PC-3 (cell line): ENCODE results near the gene CUTC. TPM values are rescaled to one million over a fixed set of nuclear protein-coding genes. Genes with fewer than 3 reads are reported as not detected.

ENCODE experiments used
- ATAC-seq: fragments of 200-7000 bp; cut with Tn5 transposase; 2 replicates; pipeline ENCODE4 v1.9.1; 2020; ENCODE audit warnings: mild to moderate bottlenecking, moderate library complexity
- BruUV-seq: library from RNA; stranded (reverse); fragments of 400-500 nt; replicated peaks from 2 replicates; lab custom pipeline; 2021; lab: Mats Ljungman, UMichigan
- CTCF ChIA-PET: fragments of 300-600 bp; sonication (Branson Sonifier 250); formaldehyde crosslinking; loops from one replicate; lab custom pipeline; 2022; ENCODE audit warnings: antibody characterized with exemption; lab: Charles Lee
- POLR2A ChIA-PET: fragments of 300-600 bp; sonication (Branson Sonifier 250); formaldehyde crosslinking; loops from one replicate; lab custom pipeline; 2022; ENCODE audit warnings: antibody characterized with exemption; ENCODE audit not compliant: unreplicated experiment; lab: Charles Lee
- DNase-seq: peaks from one replicate; pipeline ENCODE4 v3.0.0-alpha.2; 2015
- H2AFZ ChIP-seq: fragments of 300-600 bp; sonication (generic); 2 replicates; pipeline ENCODE4 v1.6.0; 2016; ENCODE audit warnings: antibody characterized with exemption, low read length
- H3F3A ChIP-seq: fragments of 300-600 bp; sonication (generic); one replicate; pipeline ENCODE4 v1.6.0; 2017; ENCODE audit warnings: antibody characterized with exemption, low read length, control low read depth, mild to moderate bottlenecking; ENCODE audit not compliant: unreplicated experiment
- H3K27ac ChIP-seq: fragments of 300-600 bp; sonication (generic); 2 replicates; pipeline ENCODE4 v1.5.1; 2016; ENCODE audit warnings: mild to moderate bottlenecking, low read length
- H3K27me3 ChIP-seq: fragments of 300-600 bp; sonication (generic); 2 replicates; pipeline ENCODE4 v1.6.1; 2016; ENCODE audit warnings: low read length, mixed read lengths
- H3K36me3 ChIP-seq: fragments of 300-600 bp; sonication (generic); 2 replicates; pipeline ENCODE4 v1.6.1; 2016; ENCODE audit warnings: low read depth, mixed run types, low read length, mixed read lengths
- H3K4me1 ChIP-seq: fragments of 300-600 bp; sonication (generic); 2 replicates; pipeline ENCODE4 v1.5.1; 2016; ENCODE audit warnings: low read length; ENCODE audit not compliant: insufficient read depth
- H3K4me2 ChIP-seq: fragments of 300-600 bp; sonication (generic); 2 replicates; pipeline ENCODE4 v1.6.0; 2016; ENCODE audit warnings: low read length
- H3K4me3 ChIP-seq: fragments of 300-600 bp; sonication (generic); 2 replicates; pipeline ENCODE4 v1.5.1; 2016; ENCODE audit warnings: mild to moderate bottlenecking, low read length, mixed read lengths
- H3K79me2 ChIP-seq: fragments of 300-600 bp; sonication (generic); 2 replicates; pipeline ENCODE4 v1.6.1; 2017; ENCODE audit warnings: low read length, mixed read lengths
- H3K9ac ChIP-seq: fragments of 300-600 bp; sonication (generic); 2 replicates; pipeline ENCODE4 v1.6.0; 2016; ENCODE audit warnings: mild to moderate bottlenecking, low read length
- H3K9me2 ChIP-seq: fragments of 300-600 bp; sonication (generic); replicated peaks from 2 replicates; pipeline ENCODE4 v1.6.1; 2016; ENCODE audit warnings: mixed run types, low read length, mixed read lengths
- H3K9me3 ChIP-seq: fragments of 300-600 bp; sonication (generic); 2 replicates; pipeline ENCODE4 v1.6.1; 2016; ENCODE audit warnings: low read length, mixed read lengths
- H4K20me1 ChIP-seq: fragments of 300-600 bp; sonication (generic); 2 replicates; pipeline ENCODE4 v1.6.1; 2016; ENCODE audit warnings: low read length, mixed read lengths
- EZH2 ChIP-seq: fragments of 300-600 bp; sonication (generic); IDR thresholded peaks from one replicate; pipeline ENCODE4 v1.6.1; 2017; ENCODE audit warnings: antibody characterized with exemption, mild to moderate bottlenecking, low read length; ENCODE audit not compliant: unreplicated experiment
- EZH2phosphoT487 ChIP-seq: fragments of 300-600 bp; sonication (generic); IDR thresholded peaks from 2 replicates; pipeline ENCODE4 v1.6.1; 2018; ENCODE audit warnings: mild to moderate bottlenecking, antibody characterized with exemption, low read length, borderline replicate concordance
- intact Hi-C: fragments of 100-400 bp; cut with micrococcal nuclease; formaldehyde crosslinking; loops from 2 replicates; pipeline ENCODE4 v1.9.0; 2023
- total RNA-seq: library from RNA; depleted of rRNA; stranded (reverse); fragments of >200 nt; gene quantifications from 2 replicates; pipeline ENCODE4 v1.2.3, GENCODE V29; 2014
- TF ChIP-seq, protein P1 (sequence below): fragments of 300-600 bp; sonication (generic); conservative IDR thresholded peaks from 2 replicates; pipeline ENCODE4 v1.5.1; 2017; ENCODE audit warnings: antibody characterized with exemption, low read depth, mild to moderate bottlenecking, low read length

CUTC gene
- total RNA-seq, 1 experiment from 2014 or later = 10.2 TPM

DNA sequence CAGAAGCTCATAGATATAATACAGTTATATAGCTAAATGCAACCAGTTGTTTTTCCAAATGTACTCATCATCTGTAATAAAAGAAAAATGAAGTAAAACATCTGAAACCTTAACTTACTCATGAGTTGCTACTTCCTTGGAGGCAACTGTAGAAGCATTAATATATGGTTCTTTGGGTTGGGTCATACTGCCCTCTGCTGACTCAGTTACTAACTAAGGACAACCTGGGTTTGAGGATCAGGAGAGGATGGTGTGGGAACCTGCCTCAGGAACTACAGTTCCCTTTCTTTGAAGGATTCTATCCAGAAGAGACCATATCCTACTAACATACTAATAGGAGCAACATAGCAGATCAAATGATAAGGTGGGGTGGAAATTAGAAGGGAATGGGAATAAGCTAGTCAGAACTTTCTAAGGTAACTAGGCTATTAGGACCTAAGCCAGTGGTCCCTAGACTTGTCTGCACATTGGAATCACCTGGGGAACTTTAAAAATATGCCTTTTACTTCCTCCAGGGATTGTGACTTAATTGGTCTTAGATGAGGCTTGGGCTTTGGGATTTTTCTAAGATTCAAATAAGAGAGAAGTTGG lies 20.8 kb upstream of the CUTC start:
- no peak overlapping the region for H3K4me2 ChIP-seq
- H3F3A ChIP-seq = no peaks in the 10 kb centered on the region
- H4K20me1 ChIP-seq = no peaks in the 10 kb centered on the region
- no peak overlapping the region for H3K4me3 ChIP-seq
- ATAC-seq (peak; percentile 92), DNase-seq (peak; percentile 66)
- H2AFZ ChIP-seq = no peak overlapping the region
- no peaks in the 10 kb centered on the region for H3K4me1 ChIP-seq
- BruUV-seq = no TSS peak
- peaks cover 11% of the 10 kb centered on the region; the same call in 1 of the 2 replicates for H3K36me3 ChIP-seq
- H3K9ac ChIP-seq = no peak overlapping the region
- H3K79me2 ChIP-seq = no peaks in the 10 kb centered on the region
- H3K9me3 ChIP-seq = no peaks in the 10 kb centered on the region
- ChIA-PET POLR2A (no interaction called here), CTCF (interaction anchor here (0.6 kb wide), 1 partner anchor 80 kb away, joined by 3 read pairs; no protein-coding TSS in a partner anchor)
- TF ChIP-seq, protein P1, sequence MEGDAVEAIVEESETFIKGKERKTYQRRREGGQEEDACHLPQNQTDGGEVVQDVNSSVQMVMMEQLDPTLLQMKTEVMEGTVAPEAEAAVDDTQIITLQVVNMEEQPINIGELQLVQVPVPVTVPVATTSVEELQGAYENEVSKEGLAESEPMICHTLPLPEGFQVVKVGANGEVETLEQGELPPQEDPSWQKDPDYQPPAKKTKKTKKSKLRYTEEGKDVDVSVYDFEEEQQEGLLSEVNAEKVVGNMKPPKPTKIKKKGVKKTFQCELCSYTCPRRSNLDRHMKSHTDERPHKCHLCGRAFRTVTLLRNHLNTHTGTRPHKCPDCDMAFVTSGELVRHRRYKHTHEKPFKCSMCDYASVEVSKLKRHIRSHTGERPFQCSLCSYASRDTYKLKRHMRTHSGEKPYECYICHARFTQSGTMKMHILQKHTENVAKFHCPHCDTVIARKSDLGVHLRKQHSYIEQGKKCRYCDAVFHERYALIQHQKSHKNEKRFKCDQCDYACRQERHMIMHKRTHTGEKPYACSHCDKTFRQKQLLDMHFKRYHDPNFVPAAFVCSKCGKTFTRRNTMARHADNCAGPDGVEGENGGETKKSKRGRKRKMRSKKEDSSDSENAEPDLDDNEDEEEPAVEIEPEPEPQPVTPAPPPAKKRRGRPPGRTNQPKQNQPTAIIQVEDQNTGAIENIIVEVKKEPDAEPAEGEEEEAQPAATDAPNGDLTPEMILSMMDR = peak; percentile 70
- no peak for TF ChIP-seq EZH2
- no peaks in the 10 kb centered on the region for H3K27me3 ChIP-seq
- H3K27ac ChIP-seq = no peak overlapping the region
- intact Hi-C loops = loop anchor here (1.0 kb wide), 1 partner anchor 81 kb away; no protein-coding TSS in a partner anchor
- no peaks in the 10 kb centered on the region for H3K9me2 ChIP-seq

DNA sequence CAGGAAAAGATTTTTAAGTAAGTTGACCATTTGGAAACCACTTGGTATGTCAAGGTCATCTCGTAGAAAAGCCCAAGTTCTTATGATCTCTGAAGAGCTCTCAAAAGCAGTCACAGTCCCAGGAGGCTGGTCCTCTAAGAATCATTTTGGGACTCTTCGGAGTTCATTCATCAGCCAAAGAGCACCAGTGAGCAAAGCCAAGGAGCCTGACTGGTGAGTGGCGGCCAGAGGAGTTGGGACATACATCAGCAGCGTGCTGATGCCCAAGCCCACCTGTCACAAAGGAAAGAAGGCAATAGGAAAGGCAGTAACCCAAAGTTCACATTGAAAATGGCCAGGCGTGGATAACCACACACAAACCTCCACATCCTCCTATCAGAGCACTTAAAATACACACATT lies 17.6 kb upstream of the CUTC start:
- no peaks in the 10 kb centered on the region for H4K20me1 ChIP-seq
- no peak overlapping the region for H3K4me2 ChIP-seq
- H3K27me3 ChIP-seq = no peaks in the 10 kb centered on the region
- ATAC-seq (no peak), DNase-seq (no peak)
- H2AFZ ChIP-seq = no peak overlapping the region
- H3K9me3 ChIP-seq = no peaks in the 10 kb centered on the region
- no peak for TF ChIP-seq EZH2phosphoT487
- TF ChIP-seq, protein P1 = no peak
- no peak overlapping the region for H3K27ac ChIP-seq
- H3K36me3 ChIP-seq = peaks cover 7% of the 10 kb centered on the region; the same call in 1 of the 2 replicates
- no peaks in the 10 kb centered on the region for H3K9me2 ChIP-seq
- CTCF ChIA-PET = interaction anchor here (0.7 kb wide), 1 partner anchor 190 kb away, joined by 6 read pairs; no protein-coding TSS in a partner anchor
- H3F3A ChIP-seq = no peaks in the 10 kb centered on the region
- H3K4me1 ChIP-seq = no peaks in the 10 kb centered on the region
- no peak overlapping the region for H3K9ac ChIP-seq
- POLR2A ChIA-PET = no interaction called here
- intact Hi-C loops = no loop called here
- BruUV-seq = no TSS peak
- no peaks in the 10 kb centered on the region for H3K79me2 ChIP-seq
- no peak overlapping the region for H3K4me3 ChIP-seq

DNA sequence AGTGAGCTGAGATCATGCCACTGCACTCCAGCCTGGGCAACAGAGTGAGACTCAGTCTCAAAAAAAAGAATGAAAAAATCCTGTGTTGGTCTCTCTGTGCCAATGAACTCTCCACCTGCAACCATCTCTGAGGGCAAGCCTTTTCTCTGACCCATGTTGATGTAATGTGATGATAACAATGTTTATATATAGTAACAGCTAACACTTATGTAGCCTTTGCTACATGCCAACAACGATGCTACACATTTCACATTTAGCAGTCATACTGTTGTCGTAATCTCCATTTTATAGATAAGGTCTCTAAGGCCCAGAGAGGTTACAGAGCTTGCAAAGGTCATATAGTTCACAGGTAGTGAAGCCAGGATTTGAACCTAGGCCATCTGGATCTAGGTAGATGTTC lies 11.6 kb upstream of the CUTC start:
- ATAC-seq (no peak), DNase-seq (no peak)
- Histone ChIP-seq H3K9me2 (no peaks in the 10 kb centered on the region), H3K27ac (no peak overlapping the region), H3K9ac (no peak overlapping the region), H3K27me3 (no peaks in the 10 kb centered on the region), H3F3A (no peaks in the 10 kb centered on the region), H3K9me3 (no peaks in the 10 kb centered on the region), H3K79me2 (no peaks in the 10 kb centered on the region), H3K4me1 (no peaks in the 10 kb centered on the region), H2AFZ (no peak overlapping the region), H3K4me2 (no peak overlapping the region), H3K36me3 (peaks cover 9% of the 10 kb centered on the region), H3K4me3 (no peak overlapping the region), H4K20me1 (no peaks in the 10 kb centered on the region)
- intact Hi-C loops = no loop called here
- POLR2A ChIA-PET = no interaction called here
- TF ChIP-seq EZH2phosphoT487 (no peak), EZH2 (no peak)
- TF ChIP-seq, protein P1 = no peak
- BruUV-seq = no TSS peak
- CTCF ChIA-PET = no interaction called here
